GM12872 (cell line): ENCODE data around the gene ADK.

ENCODE experiments used
- TF ChIP-seq, protein P1 (sequence below): IDR thresholded peaks from 3 replicates; pipeline ENCODE4 v1.5.1; 2011; ENCODE audit warnings: low read depth, mild to moderate bottlenecking, low read length, moderate library complexity; ENCODE audit not compliant: insufficient read depth

Gene ADK

DNA sequence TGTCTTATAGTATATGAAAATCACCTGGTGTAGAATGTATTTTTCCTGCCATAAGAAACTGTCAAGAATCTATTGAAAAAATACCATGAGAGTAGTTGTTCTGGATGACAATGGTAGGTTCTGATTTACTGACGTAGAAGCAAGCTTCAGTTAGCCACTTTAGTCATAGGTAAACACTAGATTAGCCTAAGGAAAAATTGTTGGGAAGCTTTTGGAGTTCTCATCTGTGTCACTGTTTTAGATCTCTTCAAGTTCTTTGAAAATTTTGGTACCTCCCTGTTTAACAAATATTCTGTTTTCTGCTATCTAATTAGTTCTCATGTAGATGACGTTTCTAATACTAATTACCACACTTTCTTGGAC, 131.8 kb downstream of the ADK start:
- TF ChIP-seq, protein P1, sequence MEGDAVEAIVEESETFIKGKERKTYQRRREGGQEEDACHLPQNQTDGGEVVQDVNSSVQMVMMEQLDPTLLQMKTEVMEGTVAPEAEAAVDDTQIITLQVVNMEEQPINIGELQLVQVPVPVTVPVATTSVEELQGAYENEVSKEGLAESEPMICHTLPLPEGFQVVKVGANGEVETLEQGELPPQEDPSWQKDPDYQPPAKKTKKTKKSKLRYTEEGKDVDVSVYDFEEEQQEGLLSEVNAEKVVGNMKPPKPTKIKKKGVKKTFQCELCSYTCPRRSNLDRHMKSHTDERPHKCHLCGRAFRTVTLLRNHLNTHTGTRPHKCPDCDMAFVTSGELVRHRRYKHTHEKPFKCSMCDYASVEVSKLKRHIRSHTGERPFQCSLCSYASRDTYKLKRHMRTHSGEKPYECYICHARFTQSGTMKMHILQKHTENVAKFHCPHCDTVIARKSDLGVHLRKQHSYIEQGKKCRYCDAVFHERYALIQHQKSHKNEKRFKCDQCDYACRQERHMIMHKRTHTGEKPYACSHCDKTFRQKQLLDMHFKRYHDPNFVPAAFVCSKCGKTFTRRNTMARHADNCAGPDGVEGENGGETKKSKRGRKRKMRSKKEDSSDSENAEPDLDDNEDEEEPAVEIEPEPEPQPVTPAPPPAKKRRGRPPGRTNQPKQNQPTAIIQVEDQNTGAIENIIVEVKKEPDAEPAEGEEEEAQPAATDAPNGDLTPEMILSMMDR = no peak

- TF ChIP-seq, protein P1 = no peak
Observed at GRCh38 chr10:74289188-74289587, 138.2 kb downstream of the ADK start.

DNA sequence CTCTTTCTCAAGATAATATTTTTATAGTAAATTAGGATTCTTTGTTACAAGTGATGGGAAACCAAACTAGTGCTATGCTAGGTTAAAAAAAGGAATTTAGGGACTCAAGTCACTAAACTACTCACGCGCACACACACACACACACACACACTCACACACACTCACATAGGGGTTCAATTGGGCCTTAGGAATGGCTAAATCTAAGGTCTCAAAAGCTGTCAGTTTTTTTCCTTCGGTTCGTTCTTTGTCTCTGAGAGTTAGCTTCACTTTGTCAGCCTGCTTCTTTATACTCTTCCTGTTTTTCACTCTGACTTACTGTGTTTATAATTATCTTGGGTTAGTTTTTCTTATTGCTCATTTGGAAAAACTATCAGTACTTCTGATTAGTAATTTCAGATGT, 138.9 kb downstream of the ADK start:
- TF ChIP-seq, protein P1 = no peak

DNA sequence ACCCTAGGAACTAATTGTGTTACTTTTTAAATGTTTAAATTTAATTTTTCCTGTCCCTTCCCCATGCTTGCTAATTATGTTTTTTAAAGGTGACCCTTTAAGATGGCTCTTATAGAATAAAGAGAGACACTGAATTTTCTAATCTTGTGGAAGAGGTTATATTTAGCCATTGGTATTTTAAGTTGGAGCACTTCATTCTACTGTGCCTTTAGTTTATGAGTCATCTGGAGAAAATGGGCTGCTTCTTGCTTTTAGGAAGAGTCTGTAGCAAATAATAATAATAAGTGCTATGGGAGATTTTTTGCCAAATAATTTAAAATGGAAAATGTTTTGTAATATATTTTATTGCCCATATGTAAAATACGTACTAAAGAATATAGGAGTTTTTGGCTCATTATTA, 139.7 kb downstream of the ADK start:
- TF ChIP-seq, protein P1 = no peak

DNA sequence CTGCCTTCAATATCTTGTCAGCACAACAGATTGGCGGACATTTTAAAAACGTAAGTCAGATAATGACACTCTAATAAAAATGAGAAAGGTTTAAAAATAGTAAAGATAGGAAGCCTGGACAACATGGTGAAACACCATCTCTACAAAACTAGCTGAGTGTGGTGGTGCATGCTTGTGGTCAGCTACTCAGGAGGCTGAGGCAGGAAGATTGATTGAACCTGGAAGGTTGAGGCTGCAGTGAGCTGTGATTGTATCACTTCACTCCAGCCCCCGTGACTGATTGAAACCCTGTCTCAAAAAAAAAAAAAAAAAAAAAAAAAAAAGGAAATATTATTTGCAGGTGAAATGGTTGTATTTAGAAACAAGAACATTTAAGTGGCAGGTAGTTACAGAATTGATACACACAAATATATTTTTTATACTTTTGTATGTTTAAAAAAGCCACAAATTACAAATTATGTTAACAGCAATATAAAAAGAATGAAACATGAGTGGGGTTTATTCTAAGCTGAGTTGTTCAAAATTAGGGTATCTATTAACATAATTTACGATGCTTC, 141.9 kb downstream of the ADK start:
- TF ChIP-seq, protein P1 = no peak

- TF ChIP-seq, protein P1 = no peak
Observed at GRCh38 chr10:74293686-74294371, 142.8 kb downstream of the ADK start.

DNA sequence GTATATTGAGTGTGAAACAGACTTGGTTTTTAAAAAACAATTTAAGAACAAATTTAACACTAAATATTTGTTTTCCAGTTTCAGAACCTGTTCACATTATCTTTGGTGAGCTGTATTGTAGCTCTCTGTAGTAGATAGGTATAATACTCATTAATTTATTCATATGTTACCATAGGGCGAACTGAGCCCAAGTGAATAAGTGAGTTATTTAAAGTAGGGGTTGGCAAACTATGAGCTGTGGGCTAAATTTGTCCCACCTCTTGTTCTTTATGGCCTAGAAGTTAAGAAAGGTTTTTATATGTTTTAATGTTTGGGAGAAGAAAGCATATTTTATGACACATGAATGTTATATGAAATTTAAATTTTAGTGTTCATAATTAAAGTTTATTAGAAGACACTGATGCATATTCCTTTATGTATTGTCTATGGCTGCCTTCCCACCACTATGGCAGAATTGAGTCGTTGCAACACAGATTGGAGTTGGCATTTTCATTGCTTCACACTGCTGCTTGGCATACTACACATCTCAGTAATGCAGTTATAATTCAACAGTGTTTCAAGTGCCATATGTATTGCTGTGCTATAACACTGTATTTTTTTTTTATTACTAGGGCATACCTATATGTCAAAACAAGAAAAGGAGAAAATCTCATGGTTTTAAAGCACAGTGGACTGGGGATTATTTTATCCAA, 146.5 kb downstream of the ADK start:
- TF ChIP-seq, protein P1 = no peak
